SH-SY5Y (cell line): ENCODE measurements around the gene FNBP1.

Experiments
- GATA2 ChIP-seq: IDR thresholded peaks from 2 replicates; pipeline ENCODE4 v1.6.1; 2011; ENCODE audit warnings: mild to moderate bottlenecking, low read depth, low read length
- GATA3 ChIP-seq: IDR thresholded peaks from 2 replicates; pipeline ENCODE4 v1.6.1; 2011; ENCODE audit warnings: low read depth, mild to moderate bottlenecking, low read length, moderate library complexity

GRCh38 chr9:130062750-130063149 lies 19.8 kb upstream of the FNBP1 start:
- TF ChIP-seq GATA2 = no peak
- no peak for TF ChIP-seq GATA3
